ENCODE measurements around the gene KDM4C.

KDM4C gene

DNA sequence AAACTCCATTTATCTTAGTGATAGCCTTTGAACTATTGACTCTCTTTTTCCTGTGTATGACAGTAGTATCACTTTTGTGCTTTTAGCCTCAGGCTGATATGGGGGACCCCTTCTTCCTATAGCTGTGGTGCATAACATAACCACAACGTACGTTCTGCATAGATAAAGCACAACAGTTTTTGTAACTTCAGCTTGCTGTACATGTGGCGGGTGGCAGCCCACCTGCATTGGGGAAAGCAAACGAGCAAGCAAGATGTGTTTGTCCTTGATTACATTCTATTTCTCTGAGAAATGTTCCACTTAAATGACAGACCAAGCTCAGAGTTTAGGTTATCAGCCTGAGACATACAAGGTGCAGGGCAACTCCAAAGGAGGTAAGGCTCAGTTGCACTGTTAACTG, 309.4 kb downstream of the KDM4C start:
- no peak for DNase-seq

- no peak for DNase-seq
Observed at GRCh38 chr9:7071916-7072315, 314.1 kb downstream of the KDM4C start.

DNA sequence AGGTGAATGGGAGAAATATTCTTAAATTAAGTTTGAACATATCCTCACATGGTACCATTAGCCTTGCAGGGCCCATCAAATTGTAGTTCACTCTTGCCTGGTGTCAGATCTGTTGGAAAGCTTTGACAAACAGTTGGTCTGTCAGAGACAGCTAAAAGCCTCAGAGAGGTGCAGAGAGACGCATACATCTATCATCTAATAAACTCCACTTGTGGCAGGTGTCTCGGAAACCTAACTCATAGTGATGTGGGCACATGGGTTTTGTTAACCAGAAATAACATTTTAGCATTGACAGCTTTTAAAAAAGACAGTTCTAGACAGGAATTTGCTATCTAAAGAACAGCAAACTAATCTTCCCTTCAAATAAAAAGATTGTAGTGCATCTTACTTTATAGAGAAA, 315.9 kb downstream of the KDM4C start:
- DNase-seq = no peak

DNA sequence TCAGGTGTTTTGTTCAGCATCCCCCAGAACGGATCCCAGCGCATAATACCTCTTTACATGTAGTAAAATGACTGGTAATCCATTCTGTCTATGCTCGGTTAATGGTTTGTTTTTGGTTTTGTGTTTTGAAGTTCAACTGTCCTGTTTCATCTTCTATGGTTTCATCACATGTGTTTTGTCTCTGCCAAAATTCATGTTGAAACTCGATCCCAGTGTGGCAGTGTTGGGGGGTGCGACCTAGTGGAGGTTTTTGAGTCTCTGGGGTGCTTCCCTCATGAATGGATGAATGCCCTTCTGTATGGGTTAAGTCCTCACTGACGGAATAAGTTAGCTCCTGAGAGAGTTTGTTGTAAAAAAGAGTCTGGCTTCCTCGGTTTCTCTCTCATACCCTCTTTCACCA, 317.4 kb downstream of the KDM4C start:
- no peak for DNase-seq

DNA sequence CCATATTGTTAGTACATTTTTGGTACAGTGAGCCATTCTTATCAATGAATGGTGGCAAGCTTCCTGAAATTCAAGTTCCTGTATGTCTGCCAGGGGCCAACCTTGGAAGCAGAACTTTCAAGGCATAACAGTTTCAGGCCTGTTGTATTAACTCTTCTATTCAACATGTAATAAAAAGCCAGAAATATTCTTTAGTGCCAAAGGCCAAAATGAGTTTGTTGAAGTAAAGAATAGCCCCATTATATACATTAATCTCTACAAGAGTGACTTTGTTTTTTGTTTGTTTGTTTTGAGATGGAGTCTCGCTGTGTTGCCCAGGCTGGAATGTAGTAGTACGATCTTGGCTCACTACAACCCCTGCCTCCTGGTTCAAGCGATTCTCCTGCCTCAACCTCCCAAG, 321.3 kb downstream of the KDM4C start:
- DNase-seq = no peak

- no peak for DNase-seq
Observed at GRCh38 chr9:7081065-7081600, 323.4 kb downstream of the KDM4C start.

DNA sequence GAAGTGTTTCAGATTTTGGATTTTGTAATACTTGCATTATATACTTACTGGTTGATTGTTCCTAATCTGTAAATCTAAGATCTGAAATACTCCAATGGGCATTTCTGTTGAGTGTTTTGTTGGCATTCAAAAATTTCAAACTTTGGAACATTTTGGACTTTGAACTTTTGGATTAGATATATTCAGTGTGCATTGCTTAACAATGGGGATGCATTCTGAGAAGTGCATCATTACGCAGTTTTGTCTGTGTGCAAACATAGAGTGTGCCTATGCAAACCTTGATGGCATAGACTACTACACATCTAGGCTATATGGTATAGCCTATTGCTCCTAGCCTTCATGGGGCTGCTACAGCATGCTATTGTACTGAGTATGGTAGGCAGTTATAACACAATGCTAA, 325.4 kb downstream of the KDM4C start:
- no peak for DNase-seq

GRCh38 chr9:7085357-7085756, 327.6 kb downstream of the KDM4C start:
- DNase-seq = no peak

GRCh38 chr9:7086389-7086788, 328.6 kb downstream of the KDM4C start:
- no peak for DNase-seq

GRCh38 chr9:7088611-7089010, 330.8 kb downstream of the KDM4C start:
- DNase-seq = no peak

- DNase-seq = no peak
Observed at GRCh38 chr9:7089406-7090193, 331.8 kb downstream of the KDM4C start.

GRCh38 chr9:7093040-7093439, 335.3 kb downstream of the KDM4C start:
- DNase-seq = no peak

- DNase-seq = no peak
Observed at GRCh38 chr9:7094052-7094451, 336.3 kb downstream of the KDM4C start.

DNA sequence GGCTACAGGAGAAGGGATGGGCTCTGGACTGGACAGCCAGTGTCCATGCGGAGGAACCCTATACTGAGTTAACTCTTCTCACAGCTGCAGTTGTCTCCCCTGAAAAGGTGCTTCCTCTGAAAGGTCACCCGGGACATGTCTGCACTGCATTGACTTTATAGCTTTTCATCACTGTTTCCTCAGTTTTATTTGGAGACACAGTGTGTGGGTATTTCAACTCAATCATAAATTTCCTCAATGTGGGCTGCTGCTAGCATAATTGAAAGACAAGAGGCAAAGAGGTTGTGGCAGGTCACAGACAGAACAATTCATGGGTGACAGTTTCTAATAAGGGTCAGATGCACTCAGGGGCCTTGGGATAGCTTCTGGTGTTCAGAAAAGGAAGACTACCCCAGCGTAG, 336.8 kb downstream of the KDM4C start:
- no peak for DNase-seq

DNA sequence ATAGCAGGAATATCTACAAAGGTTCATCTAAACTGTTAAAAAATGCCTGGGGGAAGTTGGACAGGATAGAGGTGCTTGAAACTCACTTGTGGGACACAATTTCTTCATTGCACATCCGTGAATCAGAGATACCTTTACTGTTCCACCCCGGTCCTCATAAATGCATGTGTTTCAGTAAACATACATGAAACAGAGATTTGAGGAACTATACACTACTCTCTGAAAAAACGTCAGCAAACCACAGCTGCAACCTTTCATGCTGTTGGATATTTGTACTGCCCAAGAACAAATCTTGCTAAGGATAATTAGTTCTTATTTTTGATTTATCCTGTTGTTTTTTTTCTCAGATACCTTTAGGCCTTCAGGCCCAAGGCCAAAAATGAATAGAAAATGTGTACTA, 337.3 kb downstream of the KDM4C start:
- no peak for DNase-seq

- no peak for DNase-seq
Observed at GRCh38 chr9:7097040-7097715, 339.4 kb downstream of the KDM4C start.

- DNase-seq = no peak
Observed at GRCh38 chr9:7097785-7098752, 340.3 kb downstream of the KDM4C start.

DNA sequence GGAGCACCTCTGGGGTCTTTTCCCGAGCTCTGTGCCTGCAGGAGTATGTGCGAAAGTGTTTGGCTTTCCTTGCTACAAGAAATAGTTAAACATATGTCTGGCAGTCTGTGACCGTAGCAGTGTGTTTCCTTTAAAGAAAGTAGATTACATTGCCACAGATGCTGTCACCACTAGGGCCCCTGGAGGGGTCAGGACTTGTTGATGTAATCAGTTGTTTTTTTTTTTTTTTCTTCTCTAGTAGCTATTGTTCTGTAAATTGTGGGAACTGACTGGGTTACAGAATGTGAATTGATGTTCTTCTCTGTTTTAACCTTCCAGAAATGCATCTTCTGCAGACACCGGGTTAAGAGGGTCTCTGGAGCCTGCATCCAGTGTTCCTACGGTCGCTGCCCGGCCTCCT, 345.6 kb downstream of the KDM4C start:
- DNase-seq = no peak

GRCh38 chr9:7103771-7104170, 346.0 kb downstream of the KDM4C start:
- DNase-seq = no peak

GRCh38 chr9:7104625-7105024, 346.9 kb downstream of the KDM4C start:
- DNase-seq = no peak

GRCh38 chr9:7105095-7105494, 347.3 kb downstream of the KDM4C start:
- DNase-seq = no peak

GRCh38 chr9:7108936-7109335, 351.2 kb downstream of the KDM4C start:
- DNase-seq = no peak

DNA sequence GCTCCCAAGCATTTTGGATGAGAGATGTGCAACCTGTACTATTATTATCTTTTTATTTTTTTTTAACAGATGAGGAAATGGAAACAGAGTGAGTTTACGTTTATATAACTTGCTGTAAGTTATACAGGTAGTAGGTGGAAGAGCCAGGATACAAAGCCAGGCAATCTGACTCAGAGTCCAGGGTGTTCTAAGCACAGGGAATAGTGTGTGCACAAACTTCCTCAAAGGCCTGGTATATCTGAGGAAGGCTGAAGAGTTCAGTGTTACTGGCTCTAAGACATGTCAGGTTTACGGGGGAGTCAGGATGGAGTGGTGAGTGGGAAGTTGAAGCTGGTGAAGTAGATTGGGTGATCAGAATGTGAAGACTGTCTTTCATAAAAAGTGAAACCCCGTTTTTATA, 353.6 kb downstream of the KDM4C start:
- DNase-seq = no peak

Measured in activated CD8-positive, alpha-beta memory T cell treated with anti-CD3 and anti-CD28 coated beads, Interleukin-2, amount 50 U/mL, for 48 hours (primary cell).